Adrenal gland (tissue), 5 donors: ENCODE measurements around the gene ERC1.

Source experiments
- CTCF ChIP-seq, 6 experiments: fragments of 450-650 bp in 4 of 6; fragments of 200-600 bp in 2 of 6; sonication (generic) in 1 of 6; IDR thresholded peaks; 1 replicate in 5 of 6; 2 replicates in 1 of 6; pipeline versions ENCODE4 v1.5.1 to v1.8.0; 2016 to 2021; ENCODE audit warnings: antibody characterized with exemption in 6 of 6, mild to moderate bottlenecking in 2 of 6, moderate library complexity in 1 of 6
- POLR2A ChIP-seq, 2 donors: fragments of 450-650 bp; IDR thresholded peaks; one replicate each; pipeline ENCODE4 v1.6.1; 2017; ENCODE audit warnings: antibody characterized with exemption in 2 of 2, mild to moderate bottlenecking in 2 of 2, moderate library complexity in 1 of 2
- donor health status: DM: no; HTN: no; CAD: no.

GRCh38 chr12:1383758-1384157, 392.7 kb downstream of the ERC1 start:
- TF ChIP-seq CTCF (IDR thresholded peaks at IDR 0.05) (no peak), POLR2A (IDR thresholded peaks at IDR 0.05) (no peak)
